HCT116 (cell line): ENCODE data around the gene MYO1F. TPM values are rescaled to one million over a fixed set of nuclear protein-coding genes. Genes with fewer than 3 reads are reported as not detected.

Source experiments
- ATAC-seq: fragments of 200-7000 bp; cut with Tn5 transposase; 2 replicates; pipeline ENCODE4 v1.9.1; 2020; ENCODE audit warnings: mild to moderate bottlenecking, moderate library complexity
- BruUV-seq: library from RNA; stranded (reverse); fragments of 400-500 nt; replicated peaks from 2 replicates; lab custom pipeline; 2021; lab: Mats Ljungman, UMichigan
- CTCF ChIA-PET: fragments of 300-600 bp; sonication (Branson Sonifier 250); formaldehyde crosslinking; loops from one replicate; lab custom pipeline; 2021; ENCODE audit warnings: antibody characterized with exemption; lab: Charles Lee
- POLR2A ChIA-PET: fragments of 300-600, 350-600 bp; sonication (Branson Sonifier 250); formaldehyde crosslinking; loops from one replicate; lab custom pipeline; 2021; ENCODE audit warnings: antibody characterized with exemption; lab: Charles Lee
- RAD21 ChIA-PET, 2 experiments: fragments of 300-600 bp; sonication (Branson Sonifier 250); formaldehyde crosslinking; loops; one replicate each; lab custom pipeline; 2023; ENCODE audit warnings: low total read pairs in 2 of 2; ENCODE audit not compliant: uncharacterized antibody in 2 of 2, unreplicated experiment in 2 of 2, low non-redundant PET in 1 of 2; lab: Charles Lee
- DNase-seq: peaks from one replicate; pipeline ENCODE4 v3.0.0-alpha.2; 2010; ENCODE audit warnings: low read depth, low spot score
- H2AFZ ChIP-seq: fragments of 200-600 bp; shearing (Covaris generic), sonication (generic); 2 replicates; pipeline ENCODE4 v1.6.1; 2017; ENCODE audit warnings: low read depth, mixed run types, mixed read lengths, antibody characterized with exemption, low read length; ENCODE audit not compliant: poor library complexity, severe bottlenecking
- H3K27ac ChIP-seq: 2 replicates; pipeline ENCODE4 v1.5.1; 2012; ENCODE audit warnings: low read depth, low read length
- H3K27me3 ChIP-seq: fragments of 200-600 bp; sonication (generic); 2 replicates; pipeline ENCODE4 v1.6.1; 2016; ENCODE audit warnings: mixed run types, low read length, mixed read lengths; ENCODE audit not compliant: insufficient read depth
- H3K36me3 ChIP-seq, 2 experiments: fragments of 200-500 bp in 1 of 2; fragments of 200-600 bp in 1 of 2; sonication (Bioruptor generic) in 1 of 2; sonication (generic) in 1 of 2; 2 replicates each; pipeline versions ENCODE4 v1.5.1 to v1.6.1; 2014 to 2016; ENCODE audit warnings: low read length in 2 of 2, inconsistent platforms in 1 of 2, mixed read lengths in 1 of 2, mixed run types in 1 of 2; ENCODE audit not compliant: insufficient read depth in 2 of 2, control insufficient read depth in 1 of 2
- H3K4me1 ChIP-seq, 2 experiments: fragments of 200-600 bp in 1 of 2; sonication (generic) in 1 of 2; 2 replicates each; pipeline versions ENCODE4 v1.5.1 to v1.6.1; 2012 to 2017; ENCODE audit warnings: low read length in 2 of 2, inconsistent platforms in 1 of 2, mild to moderate bottlenecking in 1 of 2, mixed read lengths in 1 of 2, mixed run types in 1 of 2, moderate library complexity in 1 of 2; ENCODE audit not compliant: insufficient read depth in 2 of 2, control insufficient read depth in 1 of 2
- H3K4me2 ChIP-seq: fragments of 200-600 bp; sonication (generic); 2 replicates; pipeline ENCODE4 v1.6.1; 2017; ENCODE audit warnings: mixed run types, low read length, mixed read lengths
- H3K4me3 ChIP-seq, 2 experiments: fragments of 200-600 bp in 1 of 2; sonication (generic) in 1 of 2; replicated peaks in 1 of 2; 2 replicates each; pipeline ENCODE4 v1.5.1; 2011 to 2016; ENCODE audit warnings: low read length in 2 of 2, control low read depth in 1 of 2, low read depth in 1 of 2, mild to moderate bottlenecking in 1 of 2, mixed read lengths in 1 of 2, mixed run types in 1 of 2
- H3K79me2 ChIP-seq: fragments of 200-600 bp; sonication (generic); 2 replicates; pipeline ENCODE4 v1.6.1; 2017; ENCODE audit warnings: mild to moderate bottlenecking, mixed run types, low read length, moderate library complexity, mixed read lengths; ENCODE audit not compliant: insufficient read depth
- H3K9ac ChIP-seq: fragments of 200-600 bp; sonication (generic); 2 replicates; pipeline ENCODE4 v1.6.1; 2016; ENCODE audit warnings: low read length, mixed read lengths
- H3K9me2 ChIP-seq: fragments of 200-600 bp; sonication (generic), shearing (Covaris generic); 2 replicates; pipeline ENCODE4 v1.6.1; 2017; ENCODE audit warnings: mixed run types, mild to moderate bottlenecking, moderate library complexity; ENCODE audit not compliant: insufficient read depth
- H3K9me3 ChIP-seq, 2 experiments: fragments of 200-500 bp in 1 of 2; fragments of 200-600 bp in 1 of 2; sonication (Bioruptor generic) in 1 of 2; sonication (generic) in 1 of 2; 2 replicates each; pipeline ENCODE4 v1.6.1; 2014 to 2017; ENCODE audit warnings: low read length in 2 of 2, mixed read lengths in 2 of 2, inconsistent platforms in 1 of 2, low read depth in 1 of 2, mild to moderate bottlenecking in 1 of 2, mixed run types in 1 of 2, moderate library complexity in 1 of 2; ENCODE audit not compliant: control insufficient read depth in 1 of 2, insufficient read depth in 1 of 2
- H4K20me1 ChIP-seq: fragments of 200-600 bp; sonication (generic), shearing (Covaris generic); 2 replicates; pipeline ENCODE4 v1.6.1; 2017; ENCODE audit warnings: mixed run types, mild to moderate bottlenecking, moderate library complexity; ENCODE audit not compliant: insufficient read depth
- CBX3 ChIP-seq: IDR thresholded peaks from 2 replicates; pipeline ENCODE4 v1.6.1; 2012; ENCODE audit warnings: low read depth
- CEBPB ChIP-seq: IDR thresholded peaks from 2 replicates; pipeline ENCODE4 v1.6.1; 2012; ENCODE audit warnings: low read depth
- CTCF ChIP-seq, 3 experiments: fragments of 200-600 bp in 1 of 3; sonication (generic) in 1 of 3; IDR thresholded peaks in 2 of 3; conservative IDR thresholded peaks in 1 of 3; 2 replicates each; pipeline ENCODE4 v1.5.1; 2012 to 2017; ENCODE audit warnings: low read depth in 2 of 3, low read length in 2 of 3, antibody characterized with exemption in 1 of 3, borderline replicate concordance in 1 of 3, control low read depth in 1 of 3, mild to moderate bottlenecking in 1 of 3, mixed read lengths in 1 of 3, mixed run types in 1 of 3, moderate library complexity in 1 of 3; ENCODE audit not compliant: insufficient read depth in 1 of 3
- EGR1 ChIP-seq: IDR thresholded peaks from 2 replicates; pipeline ENCODE4 v1.6.1; 2012; ENCODE audit warnings: low read depth
- ELF1 ChIP-seq: IDR thresholded peaks from 2 replicates; pipeline ENCODE4 v1.6.1; 2012; ENCODE audit warnings: low read depth, borderline replicate concordance
- EZH2phosphoT487 ChIP-seq: fragments of 200-600 bp; IDR thresholded peaks from 2 replicates; pipeline ENCODE4 v1.6.1; 2018; ENCODE audit warnings: antibody characterized with exemption, borderline replicate concordance
- JUND ChIP-seq: IDR thresholded peaks from 2 replicates; pipeline ENCODE4 v1.6.1; 2012
- POLR2A ChIP-seq: IDR thresholded peaks from 2 replicates; pipeline ENCODE4 v1.7.0; 2011; ENCODE audit warnings: borderline replicate concordance; ENCODE audit not compliant: insufficient read depth, insufficient read length; ENCODE audit errors: extremely low read depth
- SIN3A ChIP-seq: IDR thresholded peaks from 2 replicates; pipeline ENCODE4 v1.6.1; 2012; ENCODE audit warnings: low read depth
- ZFX ChIP-seq: fragments of 450-650 bp; IDR thresholded peaks from 2 replicates; pipeline ENCODE4 v1.6.1; 2017
- intact Hi-C: fragments of 100-400 bp; cut with micrococcal nuclease; formaldehyde crosslinking; loops from 2 replicates; pipeline ENCODE4 v1.10.0; 2022
- total RNA-seq: library from RNA; stranded (reverse); gene quantifications from one replicate; pipeline ENCODE4 v1.2.1, GENCODE V29; 2021; ENCODE audit not compliant: unreplicated experiment
- TF ChIP-seq, protein P1 (sequence below): IDR thresholded peaks from 2 replicates; pipeline ENCODE4 v1.6.1; 2011; ENCODE audit warnings: mild to moderate bottlenecking, low read length, moderate library complexity; ENCODE audit not compliant: insufficient replicate concordance; ENCODE audit errors: extremely low read depth
- TF ChIP-seq, protein P2 (sequence below): IDR thresholded peaks from 2 replicates; pipeline ENCODE4 v1.6.1; 2012

Gene MYO1F
- total RNA-seq, 1 experiment from 2014 or later: 0.39 TPM

GRCh38 chr19:8532225-8532624 lies 45.0 kb downstream of the MYO1F start:
- no peak overlapping the region for H3K4me3 ChIP-seq
- no peak overlapping the region for H3K9ac ChIP-seq
- CTCF ChIA-PET: no interaction called here

DNA sequence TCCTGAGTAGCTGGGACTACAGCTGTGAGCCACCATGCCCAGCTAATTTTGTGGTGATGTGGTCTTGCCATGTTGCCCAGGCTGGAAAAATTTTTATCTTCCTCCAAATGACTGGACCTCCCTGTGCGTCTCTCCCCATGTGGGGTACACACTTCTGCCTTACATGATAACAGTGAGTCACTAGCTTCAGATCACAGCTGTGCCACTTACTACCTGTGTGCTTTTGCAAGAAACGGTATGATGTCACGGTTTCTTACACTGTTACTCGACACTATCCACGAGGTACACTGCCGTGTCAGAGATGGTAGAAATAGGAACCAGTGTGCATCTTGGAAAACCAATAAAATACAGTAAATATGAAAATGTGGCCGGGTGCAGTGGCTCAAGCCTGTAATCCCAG lies 45.8 kb downstream of the MYO1F start:
- Histone ChIP-seq H3K79me2 (no peaks in the 10 kb centered on the region), H4K20me1 (no peaks in the 10 kb centered on the region), H3K4me2 (no peak overlapping the region), H3K9me3 (no peaks in the 10 kb centered on the region; a peak in 1 of 4 replicates), H3K9me2 (no peaks in the 10 kb centered on the region), H3K4me1 (peaks cover 3 to 8% of the 10 kb centered on the region in 2 experiments; a peak in 1 of 4 replicates), H3K27me3 (no peaks in the 10 kb centered on the region), H2AFZ (no peak overlapping the region), H3K36me3 (no peaks in the 10 kb centered on the region), H3K9ac (no peak overlapping the region), H3K27ac (no peak overlapping the region), H3K4me3 (no peak overlapping the region)
- DNase-seq (no peak), ATAC-seq (no peak)
- TF ChIP-seq SIN3A (no peak), POLR2A (no peak), CBX3 (no peak), CTCF (IDR thresholded peaks at IDR 0.05 in 2 of 3, conservative IDR thresholded peaks at IDR 0.05 in 1 of 3; ENCODE audit: borderline replicate concordance in 1 of 3, insufficient read depth in 1 of 3, low read depth in 2 of 3, low read length in 2 of 3) (no peak), CEBPB (no peak), EGR1 (no peak), ELF1 (no peak), EZH2phosphoT487 (no peak), ZFX (no peak), JUND (no peak)
- TF ChIP-seq, protein P1, sequence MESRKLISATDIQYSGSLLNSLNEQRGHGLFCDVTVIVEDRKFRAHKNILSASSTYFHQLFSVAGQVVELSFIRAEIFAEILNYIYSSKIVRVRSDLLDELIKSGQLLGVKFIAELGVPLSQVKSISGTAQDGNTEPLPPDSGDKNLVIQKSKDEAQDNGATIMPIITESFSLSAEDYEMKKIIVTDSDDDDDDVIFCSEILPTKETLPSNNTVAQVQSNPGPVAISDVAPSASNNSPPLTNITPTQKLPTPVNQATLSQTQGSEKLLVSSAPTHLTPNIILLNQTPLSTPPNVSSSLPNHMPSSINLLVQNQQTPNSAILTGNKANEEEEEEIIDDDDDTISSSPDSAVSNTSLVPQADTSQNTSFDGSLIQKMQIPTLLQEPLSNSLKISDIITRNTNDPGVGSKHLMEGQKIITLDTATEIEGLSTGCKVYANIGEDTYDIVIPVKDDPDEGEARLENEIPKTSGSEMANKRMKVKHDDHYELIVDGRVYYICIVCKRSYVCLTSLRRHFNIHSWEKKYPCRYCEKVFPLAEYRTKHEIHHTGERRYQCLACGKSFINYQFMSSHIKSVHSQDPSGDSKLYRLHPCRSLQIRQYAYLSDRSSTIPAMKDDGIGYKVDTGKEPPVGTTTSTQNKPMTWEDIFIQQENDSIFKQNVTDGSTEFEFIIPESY: no peak
- TF ChIP-seq, protein P2, sequence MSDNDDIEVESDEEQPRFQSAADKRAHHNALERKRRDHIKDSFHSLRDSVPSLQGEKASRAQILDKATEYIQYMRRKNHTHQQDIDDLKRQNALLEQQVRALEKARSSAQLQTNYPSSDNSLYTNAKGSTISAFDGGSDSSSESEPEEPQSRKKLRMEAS: no peak
- ChIA-PET POLR2A (no interaction called here), RAD21 (no interaction called here), CTCF (no interaction called here)
- BruUV-seq: no TSS peak
- intact Hi-C loops: no loop called here

More at GRCh38 chr19:8532225-8532624, 45.0 kb downstream of the MYO1F start:
- RAD21 ChIA-PET: no interaction called here
- Histone ChIP-seq H4K20me1 (no peaks in the 10 kb centered on the region), H3K4me1 (peaks cover 0 to under 1% of the 10 kb centered on the region in 2 experiments; a peak in 1 of 4 replicates), H2AFZ (no peak overlapping the region), H3K27ac (no peak overlapping the region), H3K27me3 (no peaks in the 10 kb centered on the region), H3K9me2 (no peaks in the 10 kb centered on the region), H3K9me3 (no peaks in the 10 kb centered on the region; a peak in 1 of 4 replicates), H3K4me2 (no peak overlapping the region), H3K36me3 (no peaks in the 10 kb centered on the region), H3K79me2 (no peaks in the 10 kb centered on the region)
- POLR2A ChIA-PET: no interaction called here
- ATAC-seq (no peak), DNase-seq (no peak)
- no TSS peak for BruUV-seq
- intact Hi-C loops: no loop called here
- no peak for TF ChIP-seq ELF1
